ENCODE measurements around the gene DLG1.

DNA sequence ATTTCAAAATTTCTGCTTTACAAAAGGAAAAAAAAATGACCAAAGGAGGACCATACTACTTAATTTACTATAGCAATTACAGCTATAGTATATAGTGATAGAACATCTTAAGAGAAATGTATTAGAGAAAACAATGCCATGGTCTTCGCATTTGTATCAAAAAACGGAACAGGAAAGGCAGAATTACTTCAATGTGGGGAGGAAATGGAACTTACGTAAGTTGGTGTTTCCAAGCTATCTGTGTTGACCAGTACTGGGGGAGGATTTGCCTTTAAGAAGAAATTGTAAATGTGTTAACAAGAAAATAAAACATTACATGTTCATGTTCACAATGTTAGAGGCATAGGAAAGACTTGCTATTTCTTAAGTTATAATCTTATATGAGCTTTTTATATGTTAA is 148.9 kb downstream of the DLG1 start:
- TF ChIP-seq POLR2A (IDR thresholded peaks at IDR 0.05) = no peak
- TF ChIP-seq, protein P1, sequence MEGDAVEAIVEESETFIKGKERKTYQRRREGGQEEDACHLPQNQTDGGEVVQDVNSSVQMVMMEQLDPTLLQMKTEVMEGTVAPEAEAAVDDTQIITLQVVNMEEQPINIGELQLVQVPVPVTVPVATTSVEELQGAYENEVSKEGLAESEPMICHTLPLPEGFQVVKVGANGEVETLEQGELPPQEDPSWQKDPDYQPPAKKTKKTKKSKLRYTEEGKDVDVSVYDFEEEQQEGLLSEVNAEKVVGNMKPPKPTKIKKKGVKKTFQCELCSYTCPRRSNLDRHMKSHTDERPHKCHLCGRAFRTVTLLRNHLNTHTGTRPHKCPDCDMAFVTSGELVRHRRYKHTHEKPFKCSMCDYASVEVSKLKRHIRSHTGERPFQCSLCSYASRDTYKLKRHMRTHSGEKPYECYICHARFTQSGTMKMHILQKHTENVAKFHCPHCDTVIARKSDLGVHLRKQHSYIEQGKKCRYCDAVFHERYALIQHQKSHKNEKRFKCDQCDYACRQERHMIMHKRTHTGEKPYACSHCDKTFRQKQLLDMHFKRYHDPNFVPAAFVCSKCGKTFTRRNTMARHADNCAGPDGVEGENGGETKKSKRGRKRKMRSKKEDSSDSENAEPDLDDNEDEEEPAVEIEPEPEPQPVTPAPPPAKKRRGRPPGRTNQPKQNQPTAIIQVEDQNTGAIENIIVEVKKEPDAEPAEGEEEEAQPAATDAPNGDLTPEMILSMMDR (IDR thresholded peaks at IDR 0.05) = no peak
